H1 (cell line): ENCODE measurements around the gene PXDN. TPM values are rescaled to one million over a fixed set of nuclear protein-coding genes. Genes with fewer than 3 reads are reported as not detected.

ENCODE experiments used
- CHD1 ChIP-seq: IDR thresholded peaks from 2 replicates; pipeline ENCODE4 v1.6.1; 2012; ENCODE audit warnings: low read depth, low read length, improper control_type of control experiment
- CTBP2 ChIP-seq: IDR thresholded peaks from 2 replicates; pipeline ENCODE4 v1.7.0; 2011; ENCODE audit warnings: borderline replicate concordance, mild to moderate bottlenecking, moderate library complexity, mixed read lengths, low read length; ENCODE audit not compliant: insufficient read depth, insufficient read length
- FOSL1 ChIP-seq: IDR thresholded peaks from 2 replicates; pipeline ENCODE4 v1.6.1; 2011; ENCODE audit warnings: mild to moderate bottlenecking, low read depth, low read length, moderate library complexity; ENCODE audit not compliant: insufficient read depth
- JUND ChIP-seq: IDR thresholded peaks from 2 replicates; pipeline ENCODE4 v1.6.1; 2011; ENCODE audit warnings: mild to moderate bottlenecking, improper control_type of control experiment, low read length
- POU5F1 ChIP-seq: IDR thresholded peaks from 2 replicates; pipeline ENCODE4 v1.6.1; 2011; ENCODE audit warnings: low read depth, mild to moderate bottlenecking, low read length, moderate library complexity
- SIN3A ChIP-seq, 2 experiments: IDR thresholded peaks in 1 of 2; conservative IDR thresholded peaks in 1 of 2; 2 replicates each; pipeline ENCODE4 v1.6.1; 2011 to 2012; ENCODE audit warnings: low read length in 2 of 2, improper control_type of control experiment in 1 of 2, low read depth in 1 of 2, mild to moderate bottlenecking in 1 of 2
- SP4 ChIP-seq: IDR thresholded peaks from 2 replicates; pipeline ENCODE4 v1.6.1; 2012; ENCODE audit warnings: low read length, inconsistent platforms
- polyA plus RNA-seq, 7 experiments: library from polyadenylated mRNA; depleted of rRNA in 3 of 7; stranded (reverse) in 5 of 7; unstranded in 2 of 7; fragments of >200 nt in 5 of 7; fragments of 200-250 nt in 2 of 7; gene quantifications; 1 replicate in 5 of 7; 2 replicates in 1 of 7; 4 replicates in 1 of 7; pipeline versions ENCODE4 v1.2.1 to v1.2.3, GENCODE V29; 2011 to 2013; ENCODE audit warnings: missing spikeins in 2 of 7, mixed read lengths in 2 of 7
- total RNA-seq: library from RNA; stranded (reverse); fragmentation: NEBNext Ultra II Directional; extraction: Animal tissue kit (Norgen Biotek cat#: 25700); gene quantifications from 2 replicates; pipeline ENCODE4 v1.2.1, GENCODE V29; 2021
- TF ChIP-seq, protein P1 (sequence below), 3 experiments: IDR thresholded peaks; 1 replicate in 2 of 3; 2 replicates in 1 of 3; pipeline versions ENCODE4 v1.5.1 to v1.6.1; 2011; ENCODE audit warnings: low read length in 3 of 3, mild to moderate bottlenecking in 3 of 3, inconsistent platforms in 2 of 3, low read depth in 1 of 3, moderate library complexity in 1 of 3; ENCODE audit not compliant: insufficient read depth in 1 of 3; ENCODE audit errors: control extremely low read depth in 1 of 3

The PXDN gene
- total and polyA plus RNA-seq, 2 of the 8 experiments (the other 6 are each of a cell fraction or from before 2014, with no cell fraction given): 104 to 141 TPM

DNA sequence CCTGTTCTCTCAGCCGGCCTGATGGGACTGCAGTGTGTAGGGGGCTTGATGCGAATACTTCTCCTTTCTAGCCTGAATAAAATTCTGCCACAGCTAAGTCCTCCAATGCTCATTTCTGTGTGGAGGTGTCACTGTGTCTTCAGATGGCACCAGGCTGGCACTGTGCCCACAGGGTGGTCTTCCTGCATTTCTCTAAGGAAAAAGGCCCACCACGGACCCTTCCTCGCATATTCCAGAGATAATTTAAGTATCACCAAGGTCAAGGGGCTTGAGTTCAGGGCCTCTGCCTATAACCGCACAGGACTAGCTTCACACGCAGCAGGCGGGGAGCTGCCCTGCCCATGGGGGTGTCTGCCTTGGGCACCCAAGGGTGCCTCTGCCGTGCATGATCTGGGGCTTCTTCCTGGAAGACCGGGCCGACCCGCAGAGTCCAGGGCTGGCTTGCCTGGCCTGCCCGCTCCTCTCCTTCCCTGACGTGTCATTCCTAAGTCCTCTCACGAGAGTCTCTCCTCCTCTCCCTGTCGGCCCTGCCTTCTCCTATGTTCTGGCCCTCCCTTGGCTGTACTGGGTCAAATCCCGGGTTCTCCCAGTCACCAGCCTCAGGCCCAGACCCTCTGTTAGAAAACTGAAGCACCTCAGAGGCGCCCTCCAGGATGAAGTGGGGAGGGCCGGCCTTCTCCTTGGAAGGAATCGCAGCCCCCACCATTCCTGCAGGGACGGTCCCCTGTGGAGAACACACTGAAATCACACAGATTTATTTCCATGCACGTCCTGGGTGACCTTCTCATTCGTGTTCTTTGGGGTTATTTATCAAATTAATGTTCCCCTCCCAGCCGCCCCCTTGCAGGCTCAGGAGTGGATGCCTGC lies 48.9 kb upstream of the PXDN start (continued):
- no peak for TF ChIP-seq CTBP2
- TF ChIP-seq CHD1: no peak
- no peak for TF ChIP-seq SIN3A (conservative IDR thresholded peaks at IDR 0.05 in 1 of 2, IDR thresholded peaks at IDR 0.05 in 1 of 2; ENCODE audit: low read depth in 1 of 2, low read length in 2 of 2)
- TF ChIP-seq, protein P1, sequence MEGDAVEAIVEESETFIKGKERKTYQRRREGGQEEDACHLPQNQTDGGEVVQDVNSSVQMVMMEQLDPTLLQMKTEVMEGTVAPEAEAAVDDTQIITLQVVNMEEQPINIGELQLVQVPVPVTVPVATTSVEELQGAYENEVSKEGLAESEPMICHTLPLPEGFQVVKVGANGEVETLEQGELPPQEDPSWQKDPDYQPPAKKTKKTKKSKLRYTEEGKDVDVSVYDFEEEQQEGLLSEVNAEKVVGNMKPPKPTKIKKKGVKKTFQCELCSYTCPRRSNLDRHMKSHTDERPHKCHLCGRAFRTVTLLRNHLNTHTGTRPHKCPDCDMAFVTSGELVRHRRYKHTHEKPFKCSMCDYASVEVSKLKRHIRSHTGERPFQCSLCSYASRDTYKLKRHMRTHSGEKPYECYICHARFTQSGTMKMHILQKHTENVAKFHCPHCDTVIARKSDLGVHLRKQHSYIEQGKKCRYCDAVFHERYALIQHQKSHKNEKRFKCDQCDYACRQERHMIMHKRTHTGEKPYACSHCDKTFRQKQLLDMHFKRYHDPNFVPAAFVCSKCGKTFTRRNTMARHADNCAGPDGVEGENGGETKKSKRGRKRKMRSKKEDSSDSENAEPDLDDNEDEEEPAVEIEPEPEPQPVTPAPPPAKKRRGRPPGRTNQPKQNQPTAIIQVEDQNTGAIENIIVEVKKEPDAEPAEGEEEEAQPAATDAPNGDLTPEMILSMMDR (IDR thresholded peaks at IDR 0.05; ENCODE audit: control extremely low read depth in 1 of 3, insufficient read depth in 1 of 3, low read depth in 1 of 3, low read length in 3 of 3): no peak
- no peak for TF ChIP-seq FOSL1
- TF ChIP-seq SP4: no peak
- no peak for TF ChIP-seq JUND
- no peak for TF ChIP-seq POU5F1
- TF ChIP-seq, all 59 proteins: peak for 0
